Caco-2 (cell line): ENCODE measurements around the gene GLP1R. TPM values are rescaled to one million over a fixed set of nuclear protein-coding genes. Genes with fewer than 3 reads are reported as not detected.

Experiments used
- Bru-seq: library from RNA; stranded (reverse); fragments of 400-500 nt; gene quantifications from one replicate; lab custom pipeline; 2021; lab: Mats Ljungman, UMichigan
- BruChase-seq, 2 experiments: library from RNA; stranded (reverse); fragments of 400-500 nt; gene quantifications; one replicate each; lab custom pipeline; 2021; lab: Mats Ljungman, UMichigan
- BruUV-seq: library from RNA; stranded (reverse); fragments of 400-500 nt; replicated peaks from 2 replicates; lab custom pipeline; 2021; lab: Mats Ljungman, UMichigan
- CTCF ChIA-PET: fragments of 300-600 bp; sonication (Branson Sonifier 250); formaldehyde crosslinking; loops from one replicate; lab custom pipeline; 2022; ENCODE audit warnings: antibody characterized with exemption; lab: Charles Lee
- POLR2A ChIA-PET: fragments of 300-600 bp; sonication (Branson Sonifier 250); formaldehyde crosslinking; loops from one replicate; lab custom pipeline; 2022; ENCODE audit warnings: antibody characterized with exemption; lab: Charles Lee
- DNase-seq, 2 experiments: peaks; one replicate each; pipeline versions ENCODE4 v3.0.0 to v3.0.0-alpha.2; 2020 to 2022
- H3K27me3 ChIP-seq: replicated peaks from 2 replicates; pipeline ENCODE4 v1.6.0; 2011; ENCODE audit warnings: low read length; ENCODE audit not compliant: control insufficient read depth, insufficient read depth
- H3K36me3 ChIP-seq: 2 replicates; pipeline ENCODE4 v1.5.1; 2011; ENCODE audit warnings: low read length; ENCODE audit not compliant: control insufficient read depth, insufficient read depth
- H3K4me1 ChIP-seq: fragments of 250-450 bp; sonication (Bioruptor Pico); 2 replicates; pipeline ENCODE4 v1.5.1; 2020; ENCODE audit warnings: mild to moderate bottlenecking
- H3K4me3 ChIP-seq: 2 replicates; pipeline ENCODE4 v1.5.1; 2011; ENCODE audit warnings: low read depth, mild to moderate bottlenecking, control low read depth, low read length
- H3K9me3 ChIP-seq: fragments of 250-450 bp; sonication (Bioruptor Pico); 2 replicates; pipeline ENCODE4 v1.5.1; 2020; ENCODE audit warnings: mild to moderate bottlenecking, moderate library complexity
- H3K27ac Mint-ChIP-seq: one replicate; pipeline ENCODE4 v1.8.0; 2022; ENCODE audit warnings: mixed read lengths; ENCODE audit not compliant: unreplicated experiment
- H3K27me3 Mint-ChIP-seq: one replicate; pipeline ENCODE4 v1.8.0; 2022; ENCODE audit warnings: mixed read lengths; ENCODE audit not compliant: insufficient read depth, unreplicated experiment
- H3K36me3 Mint-ChIP-seq: one replicate; pipeline ENCODE4 v1.8.0; 2022; ENCODE audit warnings: mild to moderate bottlenecking, mixed read lengths; ENCODE audit not compliant: insufficient read depth, unreplicated experiment
- H3K4me1 Mint-ChIP-seq: one replicate; pipeline ENCODE4 v1.8.0; 2022; ENCODE audit warnings: low read depth, mixed read lengths; ENCODE audit not compliant: unreplicated experiment
- H3K4me3 Mint-ChIP-seq: one replicate; pipeline ENCODE4 v1.8.0; 2022; ENCODE audit warnings: mild to moderate bottlenecking, moderate library complexity, mixed read lengths; ENCODE audit not compliant: unreplicated experiment
- H3K9me3 Mint-ChIP-seq: one replicate; pipeline ENCODE4 v1.8.0; 2022; ENCODE audit warnings: mixed read lengths; ENCODE audit not compliant: unreplicated experiment
- CTCF ChIP-seq, 2 experiments: fragments of 200-600 bp in 1 of 2; IDR thresholded peaks; 1 replicate in 1 of 2; 2 replicates in 1 of 2; pipeline versions ENCODE4 v1.5.1 to v1.8.0; 2011 to 2022; ENCODE audit warnings: antibody characterized with exemption in 1 of 2, control low read depth in 1 of 2, inconsistent platforms in 1 of 2, low read depth in 1 of 2, low read length in 1 of 2, mild to moderate bottlenecking in 1 of 2, moderate library complexity in 1 of 2; ENCODE audit not compliant: insufficient read depth in 1 of 2, severe bottlenecking in 1 of 2, unreplicated experiment in 1 of 2
- intact Hi-C: fragments of 100-400 bp; cut with micrococcal nuclease; formaldehyde crosslinking; loops from one replicate; pipeline ENCODE4 v1.10.0; 2022; ENCODE audit not compliant: unreplicated experiment
- long read RNA-seq: library from polyadenylated mRNA; stranded (forward); transcript quantifications from one replicate; pipeline ENCODE4 v2.0.0, GENCODE V29; 2022
- total RNA-seq: library from RNA; stranded (reverse); gene quantifications from 2 replicates; pipeline ENCODE4 v1.2.3, GENCODE V29; 2022

GLP1R gene
- total RNA-seq (not detected in 2 replicates), Bru-seq, nascent RNA (percentile 14 among the genes with signal in this experiment), BruChase-seq, experiment 1, labeled RNA remaining after a 2-hour chase (percentile 6 among the genes with signal in this experiment), BruChase-seq, experiment 2, labeled RNA remaining after a 6-hour chase (percentile 5 among the genes with signal in this experiment)
- long read RNA-seq = 0 reads

GRCh38 chr6:39048481-39049399 lies at the start of gene GLP1R:
TSS of gene GLP1R (plus strand) at chr6:39048781. CDS start at chr6:39048841, 60 bp downstream.
- Histone ChIP-seq H3K4me1 (no peaks in the 10 kb centered on the region; the same call in 1 of the 2 replicates), H3K4me3 (no peak within 1 kb of the TSS), H3K9me3 (no peaks in the 10 kb centered on the region), H3K36me3 (no peaks in the 10 kb centered on the region), H3K27me3 (no peaks in the 10 kb centered on the region)
- no peak for DNase-seq
- Mint-ChIP-seq H3K27ac (no peak within 1 kb of the TSS), H3K4me1 (no peaks in the 10 kb centered on the region), H3K9me3 (no peaks in the 10 kb centered on the region), H3K27me3 (no peaks in the 10 kb centered on the region), H3K36me3 (no peaks in the 10 kb centered on the region), H3K4me3 (no peak within 1 kb of the TSS)
- ChIA-PET POLR2A (no interaction called here), CTCF (no interaction called here)
- intact Hi-C loops = no loop called here
- no TSS peak for BruUV-seq
- TF ChIP-seq CTCF (IDR thresholded peaks at IDR 0.05; ENCODE audit: insufficient read depth in 1 of 2, low read depth in 1 of 2, low read length in 1 of 2, severe bottlenecking in 1 of 2, unreplicated experiment in 1 of 2) = no peak

DNA sequence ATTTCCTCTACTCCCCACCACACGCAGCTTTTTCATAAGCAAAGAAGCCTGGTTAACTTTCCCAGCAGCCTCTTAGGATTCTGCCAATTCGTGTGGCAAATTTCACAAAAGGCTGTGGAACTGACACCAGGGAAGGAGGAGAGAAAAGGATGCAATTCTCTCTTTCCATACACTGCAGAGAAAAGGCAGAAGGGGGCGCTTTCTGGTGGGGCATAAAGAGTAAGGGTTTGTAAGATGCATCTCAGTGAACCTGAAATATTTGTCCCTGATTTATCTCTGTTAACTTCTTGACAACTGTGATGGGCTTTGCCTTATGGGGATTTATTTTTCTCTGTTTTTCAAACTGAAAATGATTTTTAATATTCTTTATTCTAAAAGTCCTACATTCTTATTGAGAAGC lies 45.5 kb upstream of the GLP1R start:
- Histone ChIP-seq H3K27me3 (no peaks in the 10 kb centered on the region), H3K36me3 (no peaks in the 10 kb centered on the region), H3K4me3 (no peak overlapping the region), H3K4me1 (peaks cover 2% of the 10 kb centered on the region), H3K9me3 (no peaks in the 10 kb centered on the region)
- peaks cover 6% of the 10 kb centered on the region for H3K27me3 Mint-ChIP-seq
- POLR2A ChIA-PET = no interaction called here
- no peaks in the 10 kb centered on the region for H3K9me3 Mint-ChIP-seq
- no peak overlapping the region for H3K27ac Mint-ChIP-seq
- peak in 1 of 2 experiments; percentile 44 for DNase-seq
- H3K36me3 Mint-ChIP-seq = no peaks in the 10 kb centered on the region
- CTCF ChIA-PET = interaction anchor here (0.6 to 2.4 kb wide), 2 partner anchors 89 to 295 kb away, joined by 4 to 11 read pairs; no protein-coding TSS in a partner anchor
- peaks cover 3% of the 10 kb centered on the region for H3K4me1 Mint-ChIP-seq
- peak; percentile 45 to 51 for TF ChIP-seq CTCF (IDR thresholded peaks at IDR 0.05; ENCODE audit: insufficient read depth in 1 of 2, low read depth in 1 of 2, low read length in 1 of 2, severe bottlenecking in 1 of 2, unreplicated experiment in 1 of 2)
- intact Hi-C loops = loop anchor here (1.0 kb wide), 1 partner anchor 89 kb away; no protein-coding TSS in a partner anchor
- no TSS peak for BruUV-seq
- no peak overlapping the region for H3K4me3 Mint-ChIP-seq

GRCh38 chr6:39003492-39003891 lies 45.1 kb upstream of the GLP1R start:
- H3K4me1 ChIP-seq = peaks cover 6% of the 10 kb centered on the region
- H3K9me3 Mint-ChIP-seq = no peaks in the 10 kb centered on the region
- H3K9me3 ChIP-seq = no peaks in the 10 kb centered on the region
- ChIA-PET POLR2A (no interaction called here), CTCF (no interaction called here)
- intact Hi-C loops = loop anchor here (1.0 kb wide), 1 partner anchor 89 kb away; no protein-coding TSS in a partner anchor
- H3K36me3 ChIP-seq = no peaks in the 10 kb centered on the region
- H3K36me3 Mint-ChIP-seq = no peaks in the 10 kb centered on the region
- H3K27me3 Mint-ChIP-seq = peaks cover 6% of the 10 kb centered on the region
- H3K4me1 Mint-ChIP-seq = peaks cover 7% of the 10 kb centered on the region
- no peak overlapping the region for H3K4me3 ChIP-seq
- no TSS peak for BruUV-seq
- no peak overlapping the region for H3K27ac Mint-ChIP-seq
- no peak overlapping the region for H3K4me3 Mint-ChIP-seq
- no peaks in the 10 kb centered on the region for H3K27me3 ChIP-seq
- no peak for TF ChIP-seq CTCF (IDR thresholded peaks at IDR 0.05; ENCODE audit: insufficient read depth in 1 of 2, low read depth in 1 of 2, low read length in 1 of 2, severe bottlenecking in 1 of 2, unreplicated experiment in 1 of 2)
- DNase-seq = no peak
